Kidney (tissue), 14 donors: ENCODE measurements around the gene NUDT16L1. TPM values are rescaled to one million over a fixed set of nuclear protein-coding genes. Genes with fewer than 3 reads are reported as not detected.

Source experiments
- DNase-seq, 5 donors: peaks; one replicate each; pipeline ENCODE4 v3.0.0-alpha.2; 2013 to 2020
- FAIRE-seq: peaks from 2 replicates; lab custom pipeline; 2012; peaks lifted over from hg19 to GRCh38; lab: Jason Lieb, UNC
- H3K27ac ChIP-seq, 2 donors: one replicate each; pipeline ENCODE4 v1.7.0; 2013; ENCODE audit warnings: low read depth in 2 of 2, low read length in 2 of 2, inconsistent platforms in 1 of 2
- H3K27me3 ChIP-seq: one replicate; pipeline ENCODE4 v1.7.1; 2013; ENCODE audit warnings: low read length, inconsistent platforms; ENCODE audit not compliant: control insufficient read depth, insufficient read depth
- H3K36me3 ChIP-seq, 3 donors: one replicate each; pipeline versions ENCODE4 v1.7.0 to v1.7.1; 2013; ENCODE audit warnings: low read length in 3 of 3, control low read depth in 1 of 3, inconsistent platforms in 1 of 3; ENCODE audit not compliant: insufficient read depth in 3 of 3, control insufficient read depth in 2 of 3
- H3K4me1 ChIP-seq, 3 donors: one replicate each; pipeline versions ENCODE4 v1.7.0 to v1.7.1; 2013; ENCODE audit warnings: low read length in 3 of 3, inconsistent platforms in 1 of 3, low read depth in 1 of 3; ENCODE audit not compliant: control insufficient read depth in 2 of 3, insufficient read depth in 2 of 3
- H3K4me3 ChIP-seq, 3 donors: one replicate each; pipeline versions ENCODE4 v1.7.0 to v1.8.1; 2013; ENCODE audit warnings: low read length in 3 of 3, control low read depth in 1 of 3, inconsistent platforms in 1 of 3
- H3K9ac ChIP-seq, 3 donors: one replicate each; pipeline versions ENCODE4 v1.7.0 to v1.7.1; 2013; ENCODE audit warnings: low read length in 3 of 3, control low read depth in 1 of 3, inconsistent platforms in 1 of 3
- H3K9me3 ChIP-seq, 3 donors: one replicate each; pipeline versions ENCODE4 v1.7.0 to v1.7.1; 2013; ENCODE audit warnings: low read length in 3 of 3, control low read depth in 1 of 3, inconsistent platforms in 1 of 3; ENCODE audit not compliant: control insufficient read depth in 2 of 3, insufficient read depth in 1 of 3
- CTCF ChIP-seq: IDR thresholded peaks from 3 replicates; pipeline ENCODE4 v1.5.1; 2012; ENCODE audit warnings: mild to moderate bottlenecking, moderate library complexity, borderline replicate concordance; ENCODE audit not compliant: insufficient read depth; ENCODE audit errors: extremely low read depth
- intact Hi-C: fragments of 100-400 bp; cut with DNase I; formaldehyde crosslinking; loops from one replicate; pipeline ENCODE4 v1.11.1; 2022
- polyA plus RNA-seq: library from polyadenylated mRNA; stranded (reverse); fragments of 350-450 nt; fragmentation: Illumina TruSeq; extraction: RNeasy Lipid Tissue Mini Kit (QIAGEN cat#74804); gene quantifications from one replicate; pipeline ENCODE4 v1.2.3, GENCODE V29; 2014; ENCODE audit warnings: low read depth, low replicate concordance; ENCODE audit not compliant: insufficient read depth
- total RNA-seq: library from RNA; stranded (reverse); fragmentation: NEBNext Ultra II Directional; extraction: Animal tissue kit (Norgen Biotek cat#: 25700); gene quantifications from one replicate; pipeline ENCODE4 v1.2.1, GENCODE V29; 2021
- donor health status: control.
- donor health status: control.
- donor health status: control.
- donor health status: control.
- donor health status: control.
- donor health status: DM: yes; HTN: yes; CAD: no.
- donor health status: Normal renal cell carcinoma (clear cell type).

NUDT16L1 gene
- total and polyA plus RNA-seq, 2 donors from 2014 or later = 30.6 to 69.4 TPM

DNA sequence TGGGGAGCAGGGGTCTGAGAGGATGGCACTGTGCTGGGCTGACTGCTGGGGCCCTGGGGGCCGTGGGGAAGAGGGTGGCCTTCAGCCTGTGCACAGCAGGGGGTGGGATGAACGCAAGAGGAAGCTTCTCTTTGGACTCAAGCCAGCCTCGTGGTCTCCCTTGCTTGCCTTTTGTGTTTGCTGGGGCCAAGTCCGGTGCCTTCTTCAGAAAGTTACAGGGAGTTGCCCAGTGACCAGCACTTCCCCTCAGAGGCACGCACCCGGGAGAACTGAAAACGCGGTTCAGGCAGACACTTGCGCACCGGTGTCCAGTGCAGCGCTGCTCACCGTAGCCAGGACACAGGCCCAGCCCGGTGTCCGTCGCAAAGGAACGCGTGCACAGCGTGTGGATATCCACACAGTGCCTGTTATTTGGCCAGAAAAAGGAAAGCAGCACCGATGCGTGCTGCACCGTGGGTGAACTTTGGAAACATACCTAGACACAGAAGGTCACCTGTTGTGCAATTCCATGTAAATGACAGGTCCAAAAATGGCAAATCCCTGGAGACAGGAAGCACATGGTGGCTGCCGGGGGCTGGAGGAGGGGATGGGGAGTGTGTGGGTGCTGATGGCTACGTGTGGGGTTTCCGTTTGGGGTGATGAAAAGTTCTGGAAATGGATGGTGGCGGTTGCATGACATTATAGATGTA, 29.4 kb upstream of the NUDT16L1 start:
- FAIRE-seq (no peak), DNase-seq (peak in 1 of 5 donors; percentile 54)
- no peak for TF ChIP-seq CTCF
- H3K27me3 ChIP-seq = no peaks in the 10 kb centered on the region
- H3K4me3 ChIP-seq = peak overlapping the region in 1 of 3 donors; percentile 12
- no peaks in the 10 kb centered on the region for H3K9me3 ChIP-seq
- no peak overlapping the region for H3K9ac ChIP-seq
- H3K36me3 ChIP-seq = peaks cover 10 to 23% (median 21%) of the 10 kb centered on the region in 3 donors
- peaks cover 0 to 25% (median 0%) of the 10 kb centered on the region in 3 donors for H3K4me1 ChIP-seq
- peak overlapping the region; percentile 18 to 75 for H3K27ac ChIP-seq
- intact Hi-C loops = no loop called here

DNA sequence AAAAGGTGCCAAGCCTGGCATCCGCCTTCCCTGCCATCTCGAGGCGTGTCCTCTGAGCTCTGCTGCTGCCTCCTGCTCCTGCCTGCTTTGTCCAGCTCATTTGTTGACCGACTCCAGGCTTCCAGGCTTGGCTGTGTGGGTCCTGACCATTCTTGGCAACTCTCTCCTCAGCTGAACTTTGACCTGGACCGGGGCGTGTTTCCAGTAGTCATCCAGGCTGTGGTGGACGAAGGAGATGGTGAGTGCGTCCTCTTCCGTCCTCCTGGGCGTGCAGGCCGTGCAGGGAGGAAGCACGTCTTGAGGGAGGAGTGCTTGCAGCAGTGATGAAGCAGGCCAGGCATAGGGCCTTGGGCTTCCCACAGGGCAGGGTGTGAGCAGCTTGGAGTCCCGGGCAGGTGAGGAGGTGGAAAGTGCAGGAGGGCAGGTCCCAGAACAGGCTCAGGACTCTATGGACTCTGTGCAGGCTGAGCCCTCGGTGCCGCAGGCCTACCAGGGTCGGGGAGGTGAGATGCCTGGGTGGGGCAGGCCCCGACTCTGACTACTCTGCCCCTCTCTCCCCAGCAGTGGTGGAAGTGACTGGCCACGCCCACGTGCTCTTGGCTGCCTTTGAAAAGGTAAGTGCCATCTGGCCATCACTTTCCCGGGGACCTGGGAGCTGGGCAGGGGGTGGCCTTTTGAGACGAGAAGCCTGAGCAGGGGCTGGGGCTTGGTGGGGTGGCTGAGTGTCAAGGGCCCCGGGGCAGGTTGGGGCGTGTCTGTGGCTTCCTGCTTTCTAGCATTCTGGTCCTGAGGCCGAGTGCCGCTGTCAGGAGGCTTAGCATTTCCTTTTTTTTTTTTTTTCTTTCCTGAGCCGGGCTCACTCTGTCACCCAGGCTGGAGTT, 28.6 kb upstream of the NUDT16L1 start:
- no peak for DNase-seq
- FAIRE-seq = no peak
- Histone ChIP-seq H3K27ac (peak overlapping the region; percentile 18 to 75), H3K27me3 (no peaks in the 10 kb centered on the region), H3K4me1 (peaks cover 0 to 22% (median 0%) of the 10 kb centered on the region in 3 donors), H3K36me3 (peaks cover 10 to 28% (median 27%) of the 10 kb centered on the region in 3 donors), H3K9ac (no peak overlapping the region), H3K9me3 (no peaks in the 10 kb centered on the region), H3K4me3 (no peak overlapping the region)
- intact Hi-C loops = no loop called here
- TF ChIP-seq CTCF = no peak

DNA sequence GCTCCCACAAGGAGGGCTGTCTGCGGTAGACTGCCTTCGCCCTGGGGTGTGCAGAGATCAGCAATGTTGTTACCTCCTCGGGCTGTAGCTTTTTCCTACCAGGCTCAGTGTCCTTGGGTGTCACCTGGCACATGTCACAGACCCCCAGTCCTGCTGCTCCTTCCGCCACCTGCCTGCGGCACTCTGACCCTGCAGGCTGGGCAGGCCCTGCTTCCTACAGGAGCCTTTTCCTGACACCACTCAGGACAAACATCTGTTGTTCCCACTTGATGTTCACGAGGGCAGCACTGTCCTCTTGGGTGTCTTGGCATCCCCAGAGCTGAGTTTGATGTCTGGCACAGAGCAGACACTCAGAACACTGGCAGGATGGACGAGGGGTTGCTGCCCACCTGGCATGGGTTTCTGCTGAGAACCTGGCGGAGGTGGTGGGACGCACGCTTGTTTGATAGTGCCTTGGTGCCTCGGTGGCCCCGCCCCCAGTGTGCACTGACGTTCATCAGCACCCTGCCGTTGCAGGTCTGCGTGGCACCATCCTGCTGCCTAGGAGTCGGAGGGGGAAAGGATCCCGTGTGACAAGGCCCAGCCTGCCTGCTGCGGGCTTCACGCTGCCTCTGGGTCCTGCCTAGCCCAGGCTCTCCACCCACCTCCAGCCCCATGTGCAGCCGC, 26.7 kb upstream of the NUDT16L1 start:
- Histone ChIP-seq H3K9me3 (no peaks in the 10 kb centered on the region), H3K27me3 (no peaks in the 10 kb centered on the region), H3K4me1 (peaks cover 0 to 16% (median 0%) of the 10 kb centered on the region in 3 donors), H3K4me3 (no peak overlapping the region), H3K27ac (no peak overlapping the region), H3K36me3 (peaks cover 10 to 31% (median 29%) of the 10 kb centered on the region in 3 donors), H3K9ac (no peak overlapping the region)
- FAIRE-seq = no peak
- intact Hi-C loops = no loop called here
- TF ChIP-seq CTCF = no peak
- no peak for DNase-seq
